NOMO-1 treated with DMSO at 0.1 percent for 48 hours (cell line): ENCODE measurements around the gene C1QTNF9B.

Experiments
- DNase-seq: peaks from one replicate; lab custom pipeline; 2025; ENCODE audit not compliant: unreplicated experiment; lab: John Stamatoyannopoulos, UW

The C1QTNF9B gene

GRCh38 chr13:23859904-23860303 lies 37.4 kb downstream of the C1QTNF9B start:
- no peak for DNase-seq

GRCh38 chr13:23859455-23859854 lies 37.8 kb downstream of the C1QTNF9B start:
- no peak for DNase-seq

- no peak for DNase-seq
Observed at GRCh38 chr13:23858546-23858945, 38.8 kb downstream of the C1QTNF9B start.

GRCh38 chr13:23856008-23856750 lies 41.1 kb downstream of the C1QTNF9B start:
- no peak for DNase-seq

- no peak for DNase-seq
Observed at GRCh38 chr13:23855360-23855759, 41.9 kb downstream of the C1QTNF9B start.

GRCh38 chr13:23852351-23852750 lies 45.0 kb downstream of the C1QTNF9B start:
- DNase-seq, result no peak

GRCh38 chr13:23851106-23851505 lies 46.2 kb downstream of the C1QTNF9B start:
- no peak for DNase-seq

GRCh38 chr13:23850134-23850533 lies 47.2 kb downstream of the C1QTNF9B start:
- no peak for DNase-seq

GRCh38 chr13:23849670-23850069 lies 47.6 kb downstream of the C1QTNF9B start:
- no peak for DNase-seq

- no peak for DNase-seq
Observed at GRCh38 chr13:23848646-23849141, 48.6 kb downstream of the C1QTNF9B start.

GRCh38 chr13:23848019-23848418 lies 49.3 kb downstream of the C1QTNF9B start:
- DNase-seq, result no peak

- DNase-seq, result peak; percentile 30
Observed at GRCh38 chr13:23847497-23847896, 49.8 kb downstream of the C1QTNF9B start.

GRCh38 chr13:23845105-23845725 lies 52.1 kb downstream of the C1QTNF9B start:
- DNase-seq, result no peak

- DNase-seq, result no peak
Observed at GRCh38 chr13:23844132-23844531, 53.2 kb downstream of the C1QTNF9B start.

- no peak for DNase-seq
Observed at GRCh38 chr13:23843436-23843835, 53.9 kb downstream of the C1QTNF9B start.

GRCh38 chr13:23842406-23842805 lies 54.9 kb downstream of the C1QTNF9B start:
- DNase-seq, result no peak
